ENCODE results near the gene PTPRM. TPM values are rescaled to one million over a fixed set of nuclear protein-coding genes. Genes with fewer than 3 reads are reported as not detected.

PTPRM gene
- total RNA-seq, 1 experiment from 2014 or later: 14.5 TPM

DNA sequence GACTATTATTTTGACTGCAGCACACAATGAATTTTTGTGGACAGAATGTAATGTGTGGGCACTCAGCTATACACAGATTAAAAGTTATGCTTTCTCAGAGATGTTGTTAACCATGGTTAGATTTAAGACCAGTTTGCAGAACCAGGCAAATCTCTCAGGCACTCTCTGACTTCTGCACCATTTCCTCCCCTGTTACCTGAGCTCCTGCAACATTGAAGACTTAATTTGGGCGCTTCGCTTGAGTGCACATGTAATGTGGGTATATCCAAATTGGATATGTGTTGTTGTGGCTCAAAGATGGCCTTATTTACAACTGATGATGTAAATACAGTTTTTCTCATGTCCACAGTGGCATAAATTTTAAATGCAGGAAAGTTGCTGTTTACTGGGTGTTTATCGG is 469.4 kb downstream of the PTPRM start:
- H4K20me1 ChIP-seq (ENCODE audit: insufficient read depth): no peaks in the 10 kb centered on the region
- DNase-seq (ENCODE audit: low read depth, low spot score) (no peak), ATAC-seq (no peak)
- no peak overlapping the region for H3K9ac ChIP-seq (ENCODE audit: low read length)
- ChIA-PET CTCF (no interaction called here), POLR2A (no interaction called here), RAD21 (ENCODE audit: low non-redundant PET in 1 of 2, low total read pairs in 2 of 2, uncharacterized antibody in 2 of 2, unreplicated experiment in 2 of 2) (no interaction called here)
- no peaks in the 10 kb centered on the region for H3K27me3 ChIP-seq (ENCODE audit: insufficient read depth, low read length)
- no TSS peak for BruUV-seq (replicated peaks)
- no peak overlapping the region for H2AFZ ChIP-seq (ENCODE audit: low read depth, low read length, poor library complexity, severe bottlenecking)
- intact Hi-C loops (cut with micrococcal nuclease): no loop called here
- no peaks in the 10 kb centered on the region for H3K79me2 ChIP-seq (ENCODE audit: insufficient read depth, low read length)
- TF ChIP-seq EZH2 (IDR thresholded peaks at IDR 0.05): no peak
- TF ChIP-seq POLR2A (IDR thresholded peaks at IDR 0.05; ENCODE audit: borderline replicate concordance, extremely low read depth, insufficient read depth, insufficient read length): no peak
- TF ChIP-seq SP1 (IDR thresholded peaks at IDR 0.05; ENCODE audit: low read depth): no peak
- TF ChIP-seq, protein P1, sequence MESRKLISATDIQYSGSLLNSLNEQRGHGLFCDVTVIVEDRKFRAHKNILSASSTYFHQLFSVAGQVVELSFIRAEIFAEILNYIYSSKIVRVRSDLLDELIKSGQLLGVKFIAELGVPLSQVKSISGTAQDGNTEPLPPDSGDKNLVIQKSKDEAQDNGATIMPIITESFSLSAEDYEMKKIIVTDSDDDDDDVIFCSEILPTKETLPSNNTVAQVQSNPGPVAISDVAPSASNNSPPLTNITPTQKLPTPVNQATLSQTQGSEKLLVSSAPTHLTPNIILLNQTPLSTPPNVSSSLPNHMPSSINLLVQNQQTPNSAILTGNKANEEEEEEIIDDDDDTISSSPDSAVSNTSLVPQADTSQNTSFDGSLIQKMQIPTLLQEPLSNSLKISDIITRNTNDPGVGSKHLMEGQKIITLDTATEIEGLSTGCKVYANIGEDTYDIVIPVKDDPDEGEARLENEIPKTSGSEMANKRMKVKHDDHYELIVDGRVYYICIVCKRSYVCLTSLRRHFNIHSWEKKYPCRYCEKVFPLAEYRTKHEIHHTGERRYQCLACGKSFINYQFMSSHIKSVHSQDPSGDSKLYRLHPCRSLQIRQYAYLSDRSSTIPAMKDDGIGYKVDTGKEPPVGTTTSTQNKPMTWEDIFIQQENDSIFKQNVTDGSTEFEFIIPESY (IDR thresholded peaks at IDR 0.05; ENCODE audit: extremely low read depth, insufficient replicate concordance, low read length): no peak
- no peak for TF ChIP-seq SRF (IDR thresholded peaks at IDR 0.05; ENCODE audit: low read depth)
- H3K4me3 ChIP-seq (replicated peaks in 1 of 2; ENCODE audit: low read depth in 1 of 2, low read length in 2 of 2): no peak overlapping the region
- H3K4me1 ChIP-seq (ENCODE audit: control insufficient read depth in 1 of 2, insufficient read depth in 2 of 2, low read length in 2 of 2): no peaks in the 10 kb centered on the region
- H3K36me3 ChIP-seq (ENCODE audit: control insufficient read depth in 1 of 2, insufficient read depth in 2 of 2, low read length in 2 of 2): no peaks in the 10 kb centered on the region
- H3K4me2 ChIP-seq (ENCODE audit: low read length): no peak overlapping the region
- no peak overlapping the region for H3K27ac ChIP-seq (ENCODE audit: low read depth, low read length)
- H3K9me2 ChIP-seq (ENCODE audit: insufficient read depth): no peaks in the 10 kb centered on the region
- no peaks in the 10 kb centered on the region for H3K9me3 ChIP-seq (ENCODE audit: control insufficient read depth in 1 of 2, insufficient read depth in 1 of 2, low read depth in 1 of 2, low read length in 2 of 2)

DNA sequence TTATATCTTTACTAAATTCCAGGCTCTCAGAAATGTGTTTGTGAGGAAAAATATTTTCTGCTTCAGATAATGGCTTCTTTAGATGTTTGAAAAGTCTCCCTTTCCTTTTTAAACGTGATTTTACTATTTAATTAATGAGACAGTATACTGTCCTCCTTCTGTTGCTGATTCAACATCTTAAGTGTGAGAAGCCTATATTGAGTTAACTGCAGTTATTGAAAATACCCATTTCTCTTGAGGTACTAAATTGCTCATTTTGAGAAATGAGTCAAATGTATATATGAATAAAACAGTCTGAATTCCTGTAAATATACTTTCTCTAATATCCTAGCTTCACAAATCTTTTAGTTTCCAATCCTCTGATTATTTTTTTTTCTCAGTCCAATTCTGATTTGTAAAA is 470.2 kb downstream of the PTPRM start:
- TF ChIP-seq RAD21 (IDR thresholded peaks at IDR 0.05; ENCODE audit: low read depth) (no peak), CBX3 (IDR thresholded peaks at IDR 0.05; ENCODE audit: low read depth) (no peak), POLR2AphosphoS5 (IDR thresholded peaks at IDR 0.05; ENCODE audit: low read depth, low read length) (no peak), JUND (IDR thresholded peaks at IDR 0.05) (no peak), EZH2phosphoT487 (IDR thresholded peaks at IDR 0.05; ENCODE audit: borderline replicate concordance) (no peak), EGR1 (IDR thresholded peaks at IDR 0.05; ENCODE audit: low read depth) (no peak), ELF1 (IDR thresholded peaks at IDR 0.05; ENCODE audit: borderline replicate concordance, low read depth) (no peak), FOSL1 (IDR thresholded peaks at IDR 0.05; ENCODE audit: low read depth) (no peak), ZNF274 (IDR thresholded peaks at IDR 0.05; ENCODE audit: low read depth, low read length) (no peak), YY1 (IDR thresholded peaks at IDR 0.05; ENCODE audit: extremely low read depth, insufficient replicate concordance, low read depth, low read length) (no peak)
- TF ChIP-seq, protein P2, sequence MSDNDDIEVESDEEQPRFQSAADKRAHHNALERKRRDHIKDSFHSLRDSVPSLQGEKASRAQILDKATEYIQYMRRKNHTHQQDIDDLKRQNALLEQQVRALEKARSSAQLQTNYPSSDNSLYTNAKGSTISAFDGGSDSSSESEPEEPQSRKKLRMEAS (IDR thresholded peaks at IDR 0.05): no peak
- TF ChIP-seq, protein P3, sequence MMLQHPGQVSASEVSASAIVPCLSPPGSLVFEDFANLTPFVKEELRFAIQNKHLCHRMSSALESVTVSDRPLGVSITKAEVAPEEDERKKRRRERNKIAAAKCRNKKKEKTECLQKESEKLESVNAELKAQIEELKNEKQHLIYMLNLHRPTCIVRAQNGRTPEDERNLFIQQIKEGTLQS (IDR thresholded peaks at IDR 0.05): no peak
- no peak overlapping the region for H3K4me3 ChIP-seq (replicated peaks in 1 of 2; ENCODE audit: low read depth in 1 of 2, low read length in 2 of 2)
- no peaks in the 10 kb centered on the region for H3K36me3 ChIP-seq (ENCODE audit: control insufficient read depth in 1 of 2, insufficient read depth in 2 of 2, low read length in 2 of 2)
- intact Hi-C loops (cut with micrococcal nuclease): no loop called here
- no peak overlapping the region for H3K27ac ChIP-seq (ENCODE audit: low read depth, low read length)
- H3K79me2 ChIP-seq (ENCODE audit: insufficient read depth, low read length): no peaks in the 10 kb centered on the region
- no peak for ATAC-seq
- H3K9me2 ChIP-seq (ENCODE audit: insufficient read depth): no peaks in the 10 kb centered on the region
- H3K4me2 ChIP-seq (ENCODE audit: low read length): no peak overlapping the region
- no peaks in the 10 kb centered on the region for H4K20me1 ChIP-seq (ENCODE audit: insufficient read depth)
- DNase-seq (ENCODE audit: low read depth, low spot score): no peak
- POLR2A ChIA-PET: no interaction called here
- RAD21 ChIA-PET (ENCODE audit: low non-redundant PET in 1 of 2, low total read pairs in 2 of 2, uncharacterized antibody in 2 of 2, unreplicated experiment in 2 of 2): no interaction called here
- H3K27me3 ChIP-seq (ENCODE audit: insufficient read depth, low read length): no peaks in the 10 kb centered on the region
- no peaks in the 10 kb centered on the region for H3K9me3 ChIP-seq (ENCODE audit: control insufficient read depth in 1 of 2, insufficient read depth in 1 of 2, low read depth in 1 of 2, low read length in 2 of 2)
- no TSS peak for BruUV-seq (replicated peaks)
- no peak overlapping the region for H2AFZ ChIP-seq (ENCODE audit: low read depth, low read length, poor library complexity, severe bottlenecking)
- no peaks in the 10 kb centered on the region for H3K4me1 ChIP-seq (ENCODE audit: control insufficient read depth in 1 of 2, insufficient read depth in 2 of 2, low read length in 2 of 2)
- no peak overlapping the region for H3K9ac ChIP-seq (ENCODE audit: low read length)
- CTCF ChIA-PET: no interaction called here

Data from HCT116 (cell line).